ENCODE results near the gene KMT2A.
"Not testable (repeated sequence)": the region's sequence is repeated elsewhere in the genome, so short reads cannot be mapped to it uniquely, and the experiment has no call there.

KMT2A gene

GRCh38 chr11:118416900-118417299, 19.4 kb upstream of the KMT2A start:
- H3K4me3 Mint-ChIP-seq; DNase-seq (ENCODE audit: low spot score in 2 of 2); H3K4me1 Mint-ChIP-seq; ATAC-seq; H3K27ac Mint-ChIP-seq; H3K9me3 Mint-ChIP-seq: not testable (repeated sequence)
- peaks cover 11% of the 10 kb centered on the region for H3K36me3 Mint-ChIP-seq

GRCh38 chr11:118417801-118418200, 18.5 kb upstream of the KMT2A start:
- Mint-ChIP-seq H3K36me3 (peaks cover 11% of the 10 kb centered on the region), H3K4me3 (no peak overlapping the region), H3K27ac (no peak overlapping the region), H3K9me3 (no peaks in the 10 kb centered on the region), H3K4me1 (no peaks in the 10 kb centered on the region)
- ATAC-seq = no peak
- DNase-seq (ENCODE audit: low spot score in 2 of 2) = no peak

GRCh38 chr11:118418766-118419165, 17.5 kb upstream of the KMT2A start:
- no peak overlapping the region for H3K27ac Mint-ChIP-seq
- no peaks in the 10 kb centered on the region for H3K4me1 Mint-ChIP-seq
- ATAC-seq = no peak
- peaks cover 2% of the 10 kb centered on the region for H3K36me3 Mint-ChIP-seq
- no peak overlapping the region for H3K4me3 Mint-ChIP-seq
- DNase-seq (ENCODE audit: low spot score in 2 of 2) = no peak
- no peaks in the 10 kb centered on the region for H3K9me3 Mint-ChIP-seq

GRCh38 chr11:118427707-118428106, 8.6 kb upstream of the KMT2A start:
- no peak overlapping the region for H3K27ac Mint-ChIP-seq
- no peaks in the 10 kb centered on the region for H3K36me3 Mint-ChIP-seq
- DNase-seq (ENCODE audit: low spot score in 2 of 2) (no peak), ATAC-seq (no peak)
- no peaks in the 10 kb centered on the region for H3K9me3 Mint-ChIP-seq
- H3K4me3 Mint-ChIP-seq = no peak overlapping the region
- H3K4me1 Mint-ChIP-seq = no peaks in the 10 kb centered on the region

GRCh38 chr11:118430956-118431355, 5.3 kb upstream of the KMT2A start:
- Mint-ChIP-seq H3K4me3 (no peak overlapping the region), H3K27ac (no peak overlapping the region), H3K4me1 (peaks cover 20% of the 10 kb centered on the region), H3K9me3 (no peaks in the 10 kb centered on the region), H3K36me3 (peaks cover 7% of the 10 kb centered on the region)
- no peak for DNase-seq (ENCODE audit: low spot score in 2 of 2)
- no peak for ATAC-seq

- DNase-seq (ENCODE audit: low spot score in 2 of 2) (peak in 1 of 2 donors; percentile 52), ATAC-seq (no peak)
- H3K36me3 Mint-ChIP-seq = peaks cover 29% of the 10 kb centered on the region
- peaks cover 30% of the 10 kb centered on the region for H3K4me1 Mint-ChIP-seq
- H3K4me3 Mint-ChIP-seq = peak overlapping the region; percentile 99
- no peaks in the 10 kb centered on the region for H3K9me3 Mint-ChIP-seq
- peak overlapping the region; percentile 89 for H3K27ac Mint-ChIP-seq
Measured at GRCh38 chr11:118434123-118434552, 2.2 kb upstream of the KMT2A start.

- Mint-ChIP-seq H3K27ac (peak overlapping the region; percentile 89), H3K4me3 (peak overlapping the region; percentile 99), H3K4me1 (peaks cover 36% of the 10 kb centered on the region), H3K36me3 (peaks cover 35% of the 10 kb centered on the region), H3K9me3 (no peaks in the 10 kb centered on the region)
- ATAC-seq = peak; percentile 20
- DNase-seq (ENCODE audit: low spot score in 2 of 2) = peak; percentile 17 to 77
Measured at GRCh38 chr11:118434553-118435289, 1.6 kb upstream of the KMT2A start.

GRCh38 chr11:118435290-118435892, 901 bp upstream of the KMT2A start:
- Mint-ChIP-seq H3K4me1 (peaks cover 43% of the 10 kb centered on the region), H3K36me3 (peaks cover 41% of the 10 kb centered on the region), H3K9me3 (no peaks in the 10 kb centered on the region), H3K27ac (peak overlapping the region; percentile 89), H3K4me3 (peak overlapping the region; percentile 99)
- ATAC-seq = peak; percentile 38
- DNase-seq (ENCODE audit: low spot score in 2 of 2) = peak; percentile 44 to 87

GRCh38 chr11:118436639-118437207, 431 bp downstream of the KMT2A start:
- Mint-ChIP-seq H3K27ac (peak overlapping the region; percentile 96), H3K36me3 (peaks cover 55% of the 10 kb centered on the region), H3K4me1 (peaks cover 55% of the 10 kb centered on the region), H3K4me3 (peak overlapping the region; percentile 99), H3K9me3 (no peaks in the 10 kb centered on the region)
- ATAC-seq (peak; percentile 58), DNase-seq (ENCODE audit: low spot score in 2 of 2) (no peak)

GRCh38 chr11:118437208-118438125, 1.2 kb downstream of the KMT2A start:
- no peak for ATAC-seq
- Mint-ChIP-seq H3K4me1 (peaks cover 62% of the 10 kb centered on the region), H3K9me3 (no peaks in the 10 kb centered on the region), H3K27ac (peak overlapping the region; percentile 96), H3K4me3 (peak overlapping the region; percentile 99), H3K36me3 (peaks cover 61% of the 10 kb centered on the region)
- peak in 1 of 2 donors; percentile 73 for DNase-seq (ENCODE audit: low spot score in 2 of 2)

GRCh38 chr11:118438314-118438931, 2.1 kb downstream of the KMT2A start:
- ATAC-seq (no peak), DNase-seq (ENCODE audit: low spot score in 2 of 2) (peak; percentile 19 to 72)
- H3K9me3 Mint-ChIP-seq = no peaks in the 10 kb centered on the region
- peaks cover 61% of the 10 kb centered on the region for H3K36me3 Mint-ChIP-seq
- H3K4me1 Mint-ChIP-seq = peaks cover 72% of the 10 kb centered on the region
- H3K27ac Mint-ChIP-seq = peak overlapping the region; percentile 96
- H3K4me3 Mint-ChIP-seq = peak overlapping the region; percentile 99

GRCh38 chr11:118439646-118440045, 3.4 kb downstream of the KMT2A start:
- Mint-ChIP-seq H3K4me3 (peak overlapping the region; percentile 99), H3K4me1 (peaks cover 73% of the 10 kb centered on the region), H3K9me3 (no peaks in the 10 kb centered on the region), H3K36me3 (peaks cover 69% of the 10 kb centered on the region), H3K27ac (peak overlapping the region; percentile 96)
- ATAC-seq = peak; percentile 27
- DNase-seq (ENCODE audit: low spot score in 2 of 2) = no peak

- peak overlapping the region; percentile 88 for H3K27ac Mint-ChIP-seq
- H3K9me3 Mint-ChIP-seq = no peaks in the 10 kb centered on the region
- peaks cover 71% of the 10 kb centered on the region for H3K36me3 Mint-ChIP-seq
- ATAC-seq (peak; percentile 36), DNase-seq (ENCODE audit: low spot score in 2 of 2) (peak in 1 of 2 donors; percentile 57)
- H3K4me1 Mint-ChIP-seq = peaks cover 84% of the 10 kb centered on the region
- H3K4me3 Mint-ChIP-seq = peak overlapping the region; percentile 45
Measured at GRCh38 chr11:118441770-118442275, 5.5 kb downstream of the KMT2A start.

- Mint-ChIP-seq H3K9me3 (no peaks in the 10 kb centered on the region), H3K27ac (peak overlapping the region; percentile 88), H3K4me3 (peak overlapping the region; percentile 45), H3K4me1 (peaks cover 89% of the 10 kb centered on the region), H3K36me3 (peaks cover 70% of the 10 kb centered on the region)
- no peak for ATAC-seq
- no peak for DNase-seq (ENCODE audit: low spot score in 2 of 2)
Measured at GRCh38 chr11:118442301-118442700, 6.0 kb downstream of the KMT2A start.
